Heart right ventricle (tissue), 16 donors: ENCODE measurements around the gene TSPAN9. TPM values are rescaled to one million over a fixed set of nuclear protein-coding genes. Genes with fewer than 3 reads are reported as not detected.

Source experiments
- ATAC-seq, 8 donors: fragments of 200-7000 bp; cut with Tn5 transposase; one replicate each; pipeline ENCODE4 v1.9.1; 2020; ENCODE audit warnings: mild to moderate bottlenecking in 8 of 8, moderate library complexity in 8 of 8, moderate number of reproducible peaks in 1 of 8
- DNase-seq, 2 donors: peaks; one replicate each; pipeline ENCODE4 v3.0.0-alpha.2; 2020
- H3K27ac ChIP-seq, 10 donors: fragments of 200-600 bp; sonication (generic) in 2 of 10; one replicate each; pipeline versions ENCODE4 v1.5.0 to v1.8.0; 2020 to 2022; ENCODE audit warnings: mild to moderate bottlenecking in 3 of 10
- H3K27me3 ChIP-seq, 7 donors: fragments of 200-600 bp; one replicate each; pipeline ENCODE4 v1.8.0; 2021 to 2022; ENCODE audit warnings: mild to moderate bottlenecking in 2 of 7
- H3K36me3 ChIP-seq, 9 donors: fragments of 200-600 bp; sonication (generic) in 1 of 9; one replicate each; pipeline versions ENCODE4 v1.5.0 to v1.8.0; 2020 to 2022; ENCODE audit warnings: mild to moderate bottlenecking in 2 of 9
- H3K4me1 ChIP-seq, 9 donors: fragments of 200-600 bp; sonication (generic) in 1 of 9; one replicate each; pipeline versions ENCODE4 v1.5.0 to v1.8.0; 2020 to 2022; ENCODE audit warnings: mild to moderate bottlenecking in 4 of 9
- H3K4me3 ChIP-seq, 10 donors: fragments of 200-600 bp; sonication (generic) in 2 of 10; one replicate each; pipeline versions ENCODE4 v1.5.0 to v1.8.0; 2020 to 2022; ENCODE audit warnings: mild to moderate bottlenecking in 7 of 10, moderate library complexity in 2 of 10
- H3K9me3 ChIP-seq, 11 donors: fragments of 200-600 bp in 10 of 11; sonication (generic) in 2 of 11; one replicate each; pipeline versions ENCODE4 v1.5.0 to v1.8.0; 2013 to 2022; ENCODE audit warnings: mild to moderate bottlenecking in 2 of 11, control low read depth in 1 of 11, moderate library complexity in 1 of 11
- WGBS, 2 donors: extraction: QIAGEN DNeasy Blood & Tissue Kit; methylation state at CpG; one replicate each; pipeline ENCODE4 v1.1.7; 2013; ENCODE audit warnings: inconsistent platforms in 1 of 2; 5-methylcytosine and 5-hydroxymethylcytosine counted together
- intact Hi-C, 10 donors: fragments of 100-400 bp; cut with DNase I; formaldehyde crosslinking; loops; one replicate each; pipeline versions ENCODE4 v1.11.1 to v1.14.2; 2022
- polyA plus RNA-seq, 2 donors: library from polyadenylated mRNA; stranded (reverse); fragments of 200-250 nt; gene quantifications; one replicate each; pipeline ENCODE4 v1.2.3, GENCODE V29; 2013
- total RNA-seq, 10 donors: library from RNA; stranded (reverse); fragmentation: NEBNext Ultra II Directional in 3 of 10; extraction: Animal tissue kit (Norgen Biotek cat#: 25700) in 3 of 10; gene quantifications; one replicate each; pipeline versions ENCODE4 v1.2.1 to v1.2.4, GENCODE V29; 2021 to 2023
- TF ChIP-seq, protein P1 (sequence below), 9 donors: fragments of 200-600 bp; sonication (generic) in 2 of 9; IDR thresholded peaks; one replicate each; pipeline versions ENCODE4 v1.5.0 to v1.8.0; 2021 to 2022; ENCODE audit warnings: antibody characterized with exemption in 9 of 9, mild to moderate bottlenecking in 5 of 9, moderate library complexity in 1 of 9
- donor health status: Arrhythmogenic right ventricular cardiomyopathy.
- donor health status: ischemic (EF 13 %, LVEDD 7.1; RV severe dilation, severe dysfunction).
- donor health status: healthy with polysubstance abuse.
- donor health status: DM: no; HTN: yes; CAD: no.
- donor health status: DM: no; HTN: no; CAD: no.
- donor health status: ischemic (EF 25% LVEDD 6.9; RV normal size, moderate dysfunction).
- donor health status: ischemic (EF 25% LVEDD 5.7; RV mildly dilated, moderate dysfunction).
- donor health status: healthy.
- donor health status: DM: yes; HTN: yes; CAD: no.
- donor health status: Ischemic cardiomyopathy.
- donor health status: ischemic (EF 35%, LVEDD 5.7; RV mildly dilated, moderate dysfunction).
- donor health status: nonischemic (EF 11% LVEDD 7.7; RV severe dilation, severe dysfunction).
- donor health status: DM: yes; HTN: yes; CAD: no.
- donor health status: PGD.
- donor health status: ischemic (EF 29% LVEDD 5.4; RV normal size, mild dysfunction).
- donor health status: nonischemic (EF 23%, LVEDD 6.1; RV moderate dilation, normal function).

TSPAN9 gene
- total and polyA plus RNA-seq, 12 donors: 63.0 to 401 (median 251) TPM

DNA sequence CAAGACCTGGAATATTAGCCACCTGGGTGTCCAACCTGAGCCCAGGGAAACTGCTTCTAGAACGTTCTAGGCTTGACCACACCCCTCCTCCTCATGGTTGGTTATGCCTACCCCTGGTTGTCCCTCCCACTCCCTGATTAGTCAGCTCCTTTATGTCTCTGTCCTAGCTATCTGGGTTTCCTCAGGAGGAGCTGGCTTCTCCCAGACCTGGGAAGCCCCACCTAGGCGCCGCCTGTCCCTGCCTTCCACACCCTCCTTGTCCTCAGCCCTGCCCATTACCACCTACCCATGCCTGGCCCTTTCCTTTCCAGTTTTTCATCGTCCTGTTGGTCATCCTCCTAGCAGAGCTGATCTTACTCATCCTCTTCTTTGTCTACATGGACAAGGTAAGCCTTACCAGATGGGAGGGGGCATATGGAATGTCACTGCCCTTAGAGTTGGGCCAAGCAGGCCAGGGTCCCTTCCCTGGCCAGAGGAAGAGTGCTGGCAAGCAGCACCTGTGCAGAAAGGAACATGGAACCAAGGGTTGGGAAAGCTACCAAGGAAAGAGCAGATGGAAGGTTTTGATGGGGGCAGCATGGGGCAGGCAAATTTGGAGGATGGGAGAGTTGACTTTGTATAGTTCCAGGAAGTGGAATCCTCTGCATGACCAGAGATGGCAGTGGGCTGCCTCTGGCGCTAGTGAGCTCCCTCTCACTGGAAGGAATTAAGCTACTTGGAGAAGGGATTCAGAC lies 201.7 kb downstream of the TSPAN9 start:
- no peak for DNase-seq
- no peaks in the 10 kb centered on the region for H3K9me3 ChIP-seq
- 87% methylated on average over 5 of the region's 5 CpGs for WGBS, 2 donors
- peaks cover 0 to 77% (median 23%) of the 10 kb centered on the region in 9 donors for H3K36me3 ChIP-seq
- intact Hi-C loops: loop anchor here in 5 of 10 donors (5.0 to 10.0 kb wide), 5 partner anchors 72 to 207 kb away; no protein-coding TSS in a partner anchor
- no peaks in the 10 kb centered on the region for H3K27me3 ChIP-seq
- no peak for ATAC-seq
- H3K27ac ChIP-seq: peak overlapping the region in 3 of 10 donors; percentile 12 to 80 (median 13)
- H3K4me3 ChIP-seq: no peak overlapping the region
- TF ChIP-seq, protein P1, sequence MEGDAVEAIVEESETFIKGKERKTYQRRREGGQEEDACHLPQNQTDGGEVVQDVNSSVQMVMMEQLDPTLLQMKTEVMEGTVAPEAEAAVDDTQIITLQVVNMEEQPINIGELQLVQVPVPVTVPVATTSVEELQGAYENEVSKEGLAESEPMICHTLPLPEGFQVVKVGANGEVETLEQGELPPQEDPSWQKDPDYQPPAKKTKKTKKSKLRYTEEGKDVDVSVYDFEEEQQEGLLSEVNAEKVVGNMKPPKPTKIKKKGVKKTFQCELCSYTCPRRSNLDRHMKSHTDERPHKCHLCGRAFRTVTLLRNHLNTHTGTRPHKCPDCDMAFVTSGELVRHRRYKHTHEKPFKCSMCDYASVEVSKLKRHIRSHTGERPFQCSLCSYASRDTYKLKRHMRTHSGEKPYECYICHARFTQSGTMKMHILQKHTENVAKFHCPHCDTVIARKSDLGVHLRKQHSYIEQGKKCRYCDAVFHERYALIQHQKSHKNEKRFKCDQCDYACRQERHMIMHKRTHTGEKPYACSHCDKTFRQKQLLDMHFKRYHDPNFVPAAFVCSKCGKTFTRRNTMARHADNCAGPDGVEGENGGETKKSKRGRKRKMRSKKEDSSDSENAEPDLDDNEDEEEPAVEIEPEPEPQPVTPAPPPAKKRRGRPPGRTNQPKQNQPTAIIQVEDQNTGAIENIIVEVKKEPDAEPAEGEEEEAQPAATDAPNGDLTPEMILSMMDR (IDR thresholded peaks at IDR 0.05): no peak
- H3K4me1 ChIP-seq: peaks cover 17 to 92% (median 64%) of the 10 kb centered on the region in 9 donors

DNA sequence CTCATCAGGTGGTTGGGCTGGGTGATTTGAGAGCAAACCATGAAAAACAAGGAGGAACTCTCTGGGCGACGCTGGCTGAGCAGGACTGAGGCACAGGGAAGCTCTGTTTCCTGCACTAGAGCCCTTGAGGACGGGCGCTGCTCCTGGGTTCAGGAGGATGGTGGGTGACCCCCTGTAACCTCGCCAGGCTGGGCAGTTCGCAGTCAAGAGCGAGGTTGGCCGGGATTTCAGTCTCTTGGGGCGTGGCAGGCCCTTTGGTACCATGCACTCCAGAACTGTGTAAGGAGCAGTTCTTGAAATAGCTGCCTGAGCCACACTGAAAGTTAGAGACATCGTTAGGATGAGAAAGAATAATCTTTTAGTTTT lies 202.2 kb downstream of the TSPAN9 start:
- Histone ChIP-seq H3K4me1 (peaks cover 11 to 86% (median 58%) of the 10 kb centered on the region in 9 donors), H3K4me3 (no peak overlapping the region), H3K27me3 (no peaks in the 10 kb centered on the region), H3K36me3 (peaks cover 0 to 82% (median 27%) of the 10 kb centered on the region in 9 donors), H3K27ac (peak overlapping the region in 3 of 10 donors; percentile 10 to 25 (median 21)), H3K9me3 (no peaks in the 10 kb centered on the region)
- ATAC-seq: no peak
- TF ChIP-seq, protein P1 (IDR thresholded peaks at IDR 0.05): no peak
- 71 to 75% methylated on average over 10 of the region's 10 CpGs for WGBS, 2 donors
- intact Hi-C loops: loop anchor here in 5 of 10 donors (5.0 to 10.0 kb wide), 5 partner anchors 72 to 207 kb away; no protein-coding TSS in a partner anchor
- no peak for DNase-seq

DNA sequence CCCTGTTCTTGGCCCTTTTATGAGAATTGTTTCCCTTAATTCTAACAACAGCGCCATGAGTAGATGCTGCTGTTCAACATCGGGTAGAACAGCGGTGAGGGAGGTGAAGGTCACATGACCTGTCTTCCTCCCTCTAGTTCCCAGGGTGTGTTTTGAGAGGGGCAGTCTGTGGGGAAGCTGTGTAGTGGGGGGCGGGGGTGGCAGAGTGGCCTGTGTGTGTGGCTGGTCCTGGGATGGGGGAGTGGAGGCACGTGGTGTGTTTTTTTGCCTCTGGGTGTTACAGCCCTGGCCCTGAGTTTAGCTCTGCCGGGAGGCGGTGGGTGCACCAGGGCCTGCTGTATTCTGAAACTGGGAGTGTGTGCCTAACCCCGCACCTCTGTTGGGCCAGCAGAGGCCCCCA lies 202.7 kb downstream of the TSPAN9 start:
- no peaks in the 10 kb centered on the region for H3K27me3 ChIP-seq
- intact Hi-C loops: loop anchor here in 5 of 10 donors (5.0 to 10.0 kb wide), 5 partner anchors 73 to 208 kb away; no protein-coding TSS in a partner anchor

DNA sequence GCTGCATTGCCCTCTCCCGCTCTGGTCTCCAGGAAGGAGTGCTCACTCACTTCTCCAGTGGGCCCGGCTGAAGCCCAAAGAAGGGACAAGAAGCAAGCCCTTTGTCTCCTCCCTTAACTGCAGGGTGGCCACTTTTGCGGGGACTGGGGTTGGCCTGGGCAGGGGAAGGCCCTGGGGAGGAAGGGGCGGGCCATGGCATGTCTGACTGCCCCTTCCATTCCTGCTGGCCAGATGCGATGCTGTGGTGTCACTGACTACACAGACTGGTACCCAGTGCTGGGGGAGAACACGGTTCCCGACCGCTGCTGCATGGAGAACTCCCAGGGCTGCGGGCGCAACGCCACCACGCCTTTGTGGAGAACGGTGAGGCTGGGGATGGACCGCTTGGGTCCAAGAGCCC lies 203.8 kb downstream of the TSPAN9 start:
- peak overlapping the region in 5 of 10 donors; percentile 25 to 42 (median 39) for H3K27ac ChIP-seq
- no peak for DNase-seq
- H3K4me1 ChIP-seq: peaks cover 0 to 80% (median 45%) of the 10 kb centered on the region in 9 donors
- no peaks in the 10 kb centered on the region for H3K27me3 ChIP-seq
- H3K36me3 ChIP-seq: peaks cover 0 to 94% (median 37%) of the 10 kb centered on the region in 9 donors
- TF ChIP-seq, protein P1 (IDR thresholded peaks at IDR 0.05): no peak
- H3K4me3 ChIP-seq: no peak overlapping the region
- WGBS, 2 donors: 91 to 95% methylated on average over 14 of the region's 14 CpGs
- intact Hi-C loops: no loop called here
- ATAC-seq: peak in 3 of 8 donors; percentile 1 to 4 (median 3)
- H3K9me3 ChIP-seq: no peaks in the 10 kb centered on the region

More for the DNA sequence above, 202.7 kb downstream of the TSPAN9 start:
- Histone ChIP-seq H3K27ac (peak overlapping the region in 4 of 10 donors; percentile 10 to 42 (median 23)), H3K4me3 (no peak overlapping the region), H3K9me3 (no peaks in the 10 kb centered on the region), H3K4me1 (peaks cover 7 to 85% (median 54%) of the 10 kb centered on the region in 9 donors), H3K36me3 (peaks cover 0 to 87% (median 31%) of the 10 kb centered on the region in 9 donors)
- no peak for DNase-seq
- ATAC-seq: no peak
- WGBS, 2 donors: 70 to 81% methylated on average over 8 of the region's 8 CpGs
- TF ChIP-seq, protein P1 (IDR thresholded peaks at IDR 0.05): no peak
